Sciatic nerve (tissue), 2 donors: ENCODE measurements around the gene SLC24A3. TPM values are rescaled to one million over a fixed set of nuclear protein-coding genes. Genes with fewer than 3 reads are reported as not detected.
A peak's percentile ranks its signal among the peaks of the same experiment; 100 is the strongest.

Source experiments
- ATAC-seq: fragments of 200-7000 bp; cut with Tn5 transposase; one replicate; pipeline ENCODE4 v1.9.1; 2020; ENCODE audit warnings: mild to moderate bottlenecking, moderate library complexity
- DNase-seq: peaks from one replicate; pipeline ENCODE4 v3.0.0-alpha.2; 2020; ENCODE audit warnings: low spot score
- intact Hi-C: fragments of 100-400 bp; cut with DNase I; formaldehyde crosslinking; loops from one replicate; pipeline ENCODE4 v1.14.2; 2022
- total RNA-seq: library from RNA; stranded (reverse); fragmentation: NEBNext Ultra II Directional; extraction: Animal tissue kit (Norgen Biotek cat#: 25700); gene quantifications from one replicate; pipeline ENCODE4 v1.2.1, GENCODE V29; 2021
- donor health status: DM: no; HTN: no; CAD: no.
- donor health status: DM: no; HTN: no; CAD: no.

Gene SLC24A3
- total RNA-seq, 1 donor from 2014 or later: 2.0 TPM

GRCh38 chr20:19264191-19264590 is 51.7 kb downstream of the SLC24A3 start:
- ATAC-seq: no peak
- intact Hi-C loops: no loop called here
- DNase-seq: no peak

GRCh38 chr20:19265646-19266374 is 53.4 kb downstream of the SLC24A3 start:
- ATAC-seq (no peak), DNase-seq (no peak)
- intact Hi-C loops: no loop called here

GRCh38 chr20:19268426-19268825 is 56.0 kb downstream of the SLC24A3 start:
- intact Hi-C loops: no loop called here
- ATAC-seq: no peak
- DNase-seq: no peak

DNA sequence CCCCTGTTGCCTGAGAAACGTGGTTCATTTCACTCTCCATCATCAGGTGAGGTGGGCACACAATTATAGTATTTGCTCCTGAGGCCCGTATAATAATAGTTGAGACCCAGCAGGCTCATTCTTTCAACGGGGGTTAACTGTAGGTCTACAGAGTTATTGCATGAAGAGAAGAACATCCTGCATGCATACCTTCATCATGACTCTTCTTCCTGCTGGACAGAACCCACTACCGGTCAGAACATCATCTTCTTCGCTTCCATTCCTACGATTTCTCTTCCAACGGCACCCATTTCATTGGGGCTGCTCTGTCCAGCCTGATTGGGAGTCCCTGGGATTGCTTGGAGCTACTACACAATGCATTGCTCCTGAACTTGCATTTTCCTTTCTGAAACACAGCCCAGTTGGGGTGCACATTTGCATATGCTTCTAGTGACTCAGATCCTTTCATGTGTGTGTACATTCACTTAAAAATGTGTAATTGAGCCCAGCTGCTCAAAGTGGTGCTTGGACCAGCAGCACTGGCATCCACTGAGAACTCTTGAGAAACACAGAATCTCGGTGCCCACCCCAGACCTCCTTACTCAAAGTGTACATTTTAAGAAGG is 57.4 kb downstream of the SLC24A3 start:
- intact Hi-C loops: no loop called here
- no peak for DNase-seq

GRCh38 chr20:19271879-19272651 is 59.6 kb downstream of the SLC24A3 start:
- ATAC-seq (no peak), DNase-seq (no peak)
- intact Hi-C loops: no loop called here

More for the DNA sequence above, 57.4 kb downstream of the SLC24A3 start:
- ATAC-seq: no peak

GRCh38 chr20:19272976-19273654 is 60.7 kb downstream of the SLC24A3 start:
- DNase-seq (no peak), ATAC-seq (no peak)
- intact Hi-C loops: no loop called here

GRCh38 chr20:19274001-19274400 is 61.6 kb downstream of the SLC24A3 start:
- no peak for ATAC-seq
- intact Hi-C loops: no loop called here
- no peak for DNase-seq

DNA sequence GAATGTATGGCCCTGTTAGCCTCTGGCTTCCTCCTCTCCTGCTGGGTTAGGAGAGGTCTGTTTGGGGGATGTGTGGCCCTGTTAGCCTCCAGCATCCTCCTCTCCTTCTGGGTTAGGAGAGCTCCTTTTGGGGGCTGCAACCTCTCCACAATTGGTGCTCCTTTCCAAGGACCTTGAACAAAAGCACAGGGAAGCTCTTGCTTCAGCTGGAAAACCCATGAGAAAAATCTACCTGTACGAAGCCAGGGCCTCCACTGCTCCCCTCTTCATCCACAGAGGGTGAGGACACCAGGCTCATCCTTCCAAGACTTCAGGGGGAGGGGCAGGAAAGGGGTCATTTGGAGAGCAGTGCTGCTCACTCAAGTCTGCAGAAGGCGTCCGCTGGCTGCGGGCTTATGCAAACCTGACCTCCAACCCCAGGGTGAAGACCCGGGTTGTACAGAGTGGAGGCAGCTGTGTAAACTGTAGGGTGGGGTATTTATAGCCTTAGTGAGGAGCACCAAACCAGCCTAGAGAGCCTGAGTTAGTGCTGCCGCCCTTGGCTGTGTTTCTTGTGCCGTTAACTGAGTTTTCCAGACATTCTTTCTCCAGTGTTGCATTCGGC is 62.1 kb downstream of the SLC24A3 start:
- DNase-seq (peak; percentile 80), ATAC-seq (peak; percentile 96)

DNA sequence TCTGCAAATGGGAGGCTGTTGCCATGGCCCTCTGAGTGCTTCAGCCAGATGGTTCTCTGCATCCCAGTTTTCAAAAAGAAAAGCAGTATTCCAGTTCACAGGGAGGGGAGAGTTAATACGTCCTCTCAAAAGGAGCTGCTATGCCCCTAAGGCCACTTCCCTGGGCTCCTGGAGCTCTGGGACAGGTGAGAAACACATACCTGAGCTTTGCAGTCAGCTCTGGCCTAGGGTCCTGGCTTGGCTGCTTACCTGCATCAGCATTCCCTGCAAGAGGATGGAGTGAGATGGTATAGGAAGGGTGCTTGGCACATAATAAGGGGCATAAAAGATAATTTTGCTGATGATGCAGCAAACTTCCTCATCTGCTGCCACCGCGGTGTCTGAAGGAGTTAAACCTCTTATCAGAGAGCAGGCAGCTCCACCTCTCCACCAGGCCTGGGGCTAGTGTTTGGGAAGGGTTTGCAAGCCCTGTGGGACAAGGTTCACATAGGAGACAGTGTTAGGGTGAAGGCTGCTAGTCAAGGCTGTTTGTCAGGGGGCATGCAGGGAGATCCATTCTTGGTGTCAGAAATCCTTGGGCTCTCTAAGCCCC is 62.7 kb downstream of the SLC24A3 start:
- DNase-seq (no peak), ATAC-seq (no peak)
- intact Hi-C loops: no loop called here

More for the DNA sequence above, 62.1 kb downstream of the SLC24A3 start:
- intact Hi-C loops: no loop called here

DNA sequence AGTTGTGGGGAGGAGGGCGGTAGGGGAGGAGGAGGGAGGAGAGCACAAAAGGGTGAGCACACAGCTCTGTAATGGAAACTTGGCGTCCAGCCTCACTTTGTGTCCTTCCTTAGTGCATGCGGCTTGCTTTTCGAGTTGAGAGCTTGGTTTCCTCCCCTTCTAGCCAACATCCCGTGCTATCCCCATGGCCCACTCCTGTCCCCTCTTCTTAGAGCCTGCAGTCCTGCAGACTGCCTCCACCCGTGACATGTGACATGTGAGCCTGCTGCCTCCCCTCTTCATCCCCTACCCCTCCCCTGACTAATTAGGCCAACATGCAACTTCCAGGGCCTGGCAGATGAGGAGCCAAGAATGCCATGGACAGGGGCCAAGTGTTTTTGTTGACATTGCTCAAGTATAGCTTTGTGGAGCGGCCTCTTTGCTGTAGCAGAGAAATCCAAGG is 63.2 kb downstream of the SLC24A3 start:
- intact Hi-C loops: no loop called here

DNA sequence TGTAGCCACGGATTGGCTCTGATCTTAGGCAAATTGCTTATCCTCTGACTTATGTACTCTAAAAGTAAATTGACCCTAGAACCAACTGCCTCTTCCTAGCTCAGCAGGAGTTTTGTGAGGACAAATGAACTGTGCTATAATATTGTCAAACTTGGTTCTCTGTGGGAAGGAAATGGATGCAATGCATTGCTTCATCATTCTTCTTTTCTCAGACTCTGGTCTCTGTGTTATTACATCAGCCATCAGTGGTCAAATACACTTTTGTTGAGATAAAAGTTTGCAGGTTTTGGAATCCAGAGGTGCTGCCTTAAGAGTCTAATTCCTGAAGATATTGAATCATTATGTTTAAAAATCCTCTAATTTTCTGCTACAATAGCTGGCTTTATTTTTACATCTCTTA is 64.9 kb downstream of the SLC24A3 start:
- intact Hi-C loops: no loop called here
- no peak for DNase-seq

More for the DNA sequence above, 63.2 kb downstream of the SLC24A3 start:
- DNase-seq (peak; percentile 88), ATAC-seq (peak; percentile 93)

DNA sequence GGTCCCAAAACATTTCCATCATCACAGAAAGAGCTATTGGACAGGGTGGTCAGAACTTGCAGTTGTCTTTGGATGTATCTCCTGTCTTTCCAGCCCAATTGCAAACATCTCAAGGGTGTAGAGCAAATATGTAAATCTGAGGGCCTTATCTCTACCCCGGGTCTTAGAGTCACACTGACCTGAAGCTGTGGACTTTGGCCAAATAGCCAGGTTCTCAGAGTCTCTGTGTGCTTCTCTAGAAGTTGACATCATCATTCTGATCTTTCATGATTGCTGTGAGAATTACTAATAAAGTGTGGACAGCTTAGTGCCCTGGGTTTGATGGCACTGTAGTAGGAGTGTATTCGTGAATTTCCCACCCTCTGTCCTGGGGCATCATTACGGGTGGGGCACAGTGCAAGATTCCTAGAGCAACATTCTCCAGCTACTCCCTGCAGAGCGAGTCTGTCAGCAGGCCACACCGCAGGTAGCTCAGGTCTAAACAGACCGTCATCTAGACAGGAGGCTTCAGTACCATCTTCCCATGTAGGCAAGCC is 71.1 kb downstream of the SLC24A3 start:
- intact Hi-C loops: no loop called here
- ATAC-seq: no peak
- DNase-seq: no peak

More for the DNA sequence above, 64.9 kb downstream of the SLC24A3 start:
- ATAC-seq: no peak

GRCh38 chr20:19284400-19285178 is 72.1 kb downstream of the SLC24A3 start:
- ATAC-seq (peak; percentile 6), DNase-seq (no peak)
- intact Hi-C loops: no loop called here

GRCh38 chr20:19285436-19285835 is 73.0 kb downstream of the SLC24A3 start:
- intact Hi-C loops: no loop called here

DNA sequence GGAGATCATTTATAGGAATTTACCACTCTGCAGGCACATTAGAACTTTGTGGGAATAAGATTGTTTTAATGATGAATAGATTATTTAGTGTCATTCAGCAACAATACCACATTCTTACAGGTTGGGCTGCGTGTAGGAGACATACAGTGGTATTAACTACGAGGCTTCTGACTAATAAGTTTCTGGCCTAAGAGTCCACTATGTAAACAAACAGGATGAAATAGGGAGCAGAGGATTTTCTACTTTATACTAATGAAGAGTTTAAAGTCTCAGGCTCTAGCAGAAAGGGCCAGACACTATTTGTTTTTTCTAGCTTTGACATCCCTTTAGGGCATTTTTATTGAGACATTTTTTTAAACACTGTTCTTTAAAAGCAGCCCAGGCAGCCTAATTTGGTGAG is 75.6 kb downstream of the SLC24A3 start:
- ATAC-seq (no peak), DNase-seq (no peak)
- intact Hi-C loops: no loop called here

More at GRCh38 chr20:19285436-19285835, 73.0 kb downstream of the SLC24A3 start:
- DNase-seq (no peak), ATAC-seq (peak; percentile 89)

DNA sequence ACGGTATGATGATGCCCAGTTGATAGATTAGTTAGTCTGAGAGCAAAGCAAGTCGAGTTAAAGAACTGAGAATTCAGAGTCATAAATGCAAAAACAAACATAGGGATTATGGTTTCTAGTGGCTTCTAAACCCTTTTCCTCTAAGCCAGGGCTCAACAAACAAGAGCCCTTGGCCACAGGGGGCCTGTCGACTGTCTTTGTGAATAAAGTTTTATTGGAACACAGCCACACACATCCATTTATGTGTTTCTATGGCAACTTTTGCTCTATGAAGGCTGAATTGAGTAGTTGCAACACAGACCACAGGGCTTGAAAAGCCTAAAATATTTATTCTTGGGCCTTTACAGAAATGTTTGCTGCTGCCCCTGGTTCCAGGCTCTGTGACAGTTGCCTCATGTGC is 76.2 kb downstream of the SLC24A3 start:
- DNase-seq (no peak), ATAC-seq (no peak)
- intact Hi-C loops: no loop called here

DNA sequence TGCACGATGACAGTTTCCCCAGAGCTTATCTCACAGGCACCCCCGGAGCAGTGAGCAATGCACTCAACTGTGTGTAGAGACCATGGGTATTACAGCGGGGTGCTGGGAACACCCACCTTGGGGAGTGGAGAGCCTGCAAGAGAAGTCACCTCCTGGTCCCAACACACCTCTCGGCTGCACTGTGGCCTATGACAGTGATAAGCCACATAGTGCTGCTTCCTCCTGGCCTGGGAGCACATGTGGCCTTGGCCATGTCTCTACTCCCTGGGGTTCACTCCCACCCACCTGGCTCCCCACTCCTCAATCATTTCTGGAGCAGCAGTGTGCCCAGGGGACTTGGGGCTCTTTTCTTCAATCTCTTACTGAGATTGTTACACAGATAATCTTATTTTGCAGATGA is 77.0 kb downstream of the SLC24A3 start:
- intact Hi-C loops: no loop called here
- DNase-seq (no peak), ATAC-seq (no peak)
